GM12878 (cell line): ENCODE measurements around the gene LRRC7. TPM values are rescaled to one million over a fixed set of nuclear protein-coding genes. Genes with fewer than 3 reads are reported as not detected.

ENCODE experiments used
- ATAC-seq: fragments of 200-7000 bp; cut with Tn5 transposase; 3 replicates; pipeline ENCODE4 v1.9.1; 2020; ENCODE audit warnings: mild to moderate bottlenecking, moderate library complexity
- BruUV-seq: library from RNA; stranded (reverse); fragments of 400-500 nt; replicated peaks from 2 replicates; lab custom pipeline; 2021; lab: Mats Ljungman, UMichigan
- CTCF ChIA-PET: fragments of 300-600 bp; sonication (Branson Sonifier 250); formaldehyde crosslinking; extraction: SDS; loops from one replicate; lab custom pipeline; 2021; ENCODE audit warnings: inconsistent platforms; lab: Yijun Ruan, JAX
- POLR2A ChIA-PET: fragments of 350-600 bp; formaldehyde crosslinking; extraction: SDS; loops from one replicate; lab custom pipeline; 2021; ENCODE audit warnings: inconsistent platforms; lab: Charles Lee
- RAD21 ChIA-PET: fragments of 300-600 bp; sonication (Branson Sonifier 250); formaldehyde crosslinking; loops from one replicate; lab custom pipeline; 2023; ENCODE audit warnings: antibody characterized with exemption; ENCODE audit not compliant: unreplicated experiment; lab: Charles Lee
- SMC1A ChIA-PET: fragments of 300-600 bp; sonication (Branson Sonifier 250); formaldehyde crosslinking; loops from one replicate; lab custom pipeline; 2023; ENCODE audit not compliant: unreplicated experiment, uncharacterized antibody; lab: Charles Lee
- DNase-seq: peaks from one replicate; pipeline ENCODE4 v3.0.0-alpha.2; 2011; ENCODE audit warnings: low read depth, low spot score
- FAIRE-seq: peaks from 3 replicates; lab custom pipeline; 2011; peaks lifted over from hg19 to GRCh38; lab: Jason Lieb, UNC
- H2AFZ ChIP-seq: 2 replicates; pipeline ENCODE4 v1.6.0; 2011; ENCODE audit warnings: low read depth, low read length, control low read depth; ENCODE audit not compliant: control insufficient read depth
- H3K27ac ChIP-seq: 2 replicates; pipeline ENCODE4 v1.5.1; 2011; ENCODE audit warnings: control low read depth; ENCODE audit not compliant: control insufficient read depth, insufficient read depth
- H3K27me3 ChIP-seq, 2 experiments: replicated peaks in 1 of 2; 2 replicates each; pipeline versions ENCODE4 v1.6.0 to v1.6.1; 2011; ENCODE audit warnings: low read length in 1 of 2; ENCODE audit not compliant: control insufficient read depth in 2 of 2, insufficient read depth in 2 of 2
- H3K36me3 ChIP-seq, 2 experiments: 2 replicates each; pipeline ENCODE4 v1.5.1; 2011; ENCODE audit warnings: low read length in 1 of 2; ENCODE audit not compliant: control insufficient read depth in 2 of 2, insufficient read depth in 2 of 2
- H3K4me1 ChIP-seq: 2 replicates; pipeline ENCODE4 v1.6.1; 2011; ENCODE audit warnings: mild to moderate bottlenecking, low read length, moderate library complexity, mixed read lengths; ENCODE audit not compliant: control insufficient read depth, insufficient read depth
- H3K4me2 ChIP-seq: 2 replicates; pipeline ENCODE4 v1.6.0; 2011; ENCODE audit warnings: control low read depth; ENCODE audit not compliant: control insufficient read depth, insufficient read depth
- H3K4me3 ChIP-seq: fragments of 200-600 bp; sonication (generic); 2 replicates; pipeline ENCODE4 v1.5.1; 2016
- H3K79me2 ChIP-seq: 2 replicates; pipeline ENCODE4 v1.6.0; 2011; ENCODE audit warnings: low read length; ENCODE audit not compliant: control insufficient read depth, insufficient read depth
- H3K9ac ChIP-seq: 2 replicates; pipeline ENCODE4 v1.8.0; 2011; ENCODE audit warnings: low read length, control low read depth, mixed read lengths; ENCODE audit not compliant: control insufficient read depth, insufficient read depth
- H3K9me3 ChIP-seq: replicated peaks from 3 replicates; pipeline ENCODE4 v1.5.1; 2011; ENCODE audit warnings: mild to moderate bottlenecking, low read length; ENCODE audit not compliant: control insufficient read depth, insufficient read depth
- H4K20me1 ChIP-seq: 2 replicates; pipeline ENCODE4 v1.6.0; 2011; ENCODE audit not compliant: control insufficient read depth, insufficient read depth
- ATF3 ChIP-seq: IDR thresholded peaks from 2 replicates; pipeline ENCODE4 v1.6.1; 2011; ENCODE audit warnings: low read depth, mild to moderate bottlenecking, low read length, moderate library complexity, borderline replicate concordance; ENCODE audit errors: extremely low read depth
- CHD2 ChIP-seq: IDR thresholded peaks from 2 replicates; pipeline ENCODE4 v1.6.1; 2011; ENCODE audit warnings: low read depth, low read length, improper control_type of control experiment, borderline replicate concordance
- CHD4 ChIP-seq: fragments of 200-600 bp; sonication (generic); IDR thresholded peaks from 2 replicates; pipeline ENCODE4 v1.6.1; 2016; ENCODE audit warnings: mild to moderate bottlenecking
- CREM ChIP-seq: IDR thresholded peaks from 2 replicates; pipeline ENCODE4 v1.6.1; 2014; ENCODE audit warnings: antibody characterized with exemption, low read depth
- GABPA ChIP-seq: IDR thresholded peaks from 2 replicates; pipeline ENCODE4 v1.6.1; 2014; ENCODE audit warnings: antibody characterized with exemption, low read depth, mild to moderate bottlenecking, inconsistent platforms
- HDAC2 ChIP-seq: fragments of 200-600 bp; sonication (generic); IDR thresholded peaks from 2 replicates; pipeline ENCODE4 v1.6.1; 2017
- MEF2A ChIP-seq: IDR thresholded peaks from 2 replicates; pipeline ENCODE4 v1.6.1; 2011; ENCODE audit warnings: low read depth, mild to moderate bottlenecking, low read length, moderate library complexity; ENCODE audit not compliant: insufficient read depth
- MTA3 ChIP-seq: IDR thresholded peaks from 2 replicates; pipeline ENCODE4 v1.6.1; 2012; ENCODE audit warnings: low read length, inconsistent platforms, borderline replicate concordance
- NFYA ChIP-seq: IDR thresholded peaks from 2 replicates; pipeline ENCODE4 v1.6.1; 2011; ENCODE audit warnings: low read depth, mild to moderate bottlenecking, low read length, improper control_type of control experiment, borderline replicate concordance
- NR2C2 ChIP-seq: IDR thresholded peaks from 2 replicates; pipeline ENCODE4 v1.6.1; 2011; ENCODE audit warnings: borderline replicate concordance, low read depth; ENCODE audit not compliant: control insufficient read depth, insufficient read length
- NRF1 ChIP-seq: conservative IDR thresholded peaks from 2 replicates; pipeline ENCODE4 v1.6.1; 2011; ENCODE audit warnings: mild to moderate bottlenecking, low read depth, low read length, improper control_type of control experiment
- RAD21 ChIP-seq: IDR thresholded peaks from 2 replicates; pipeline ENCODE4 v1.6.1; 2011; ENCODE audit warnings: mild to moderate bottlenecking, low read depth, low read length, moderate library complexity; ENCODE audit not compliant: insufficient read depth
- SIX5 ChIP-seq: IDR thresholded peaks from 2 replicates; pipeline ENCODE4 v1.6.1; 2011; ENCODE audit warnings: mild to moderate bottlenecking, low read depth, low read length, moderate library complexity; ENCODE audit not compliant: severe bottlenecking
- SMAD1 ChIP-seq: fragments of 450-650 bp; IDR thresholded peaks from 2 replicates; pipeline ENCODE4 v1.6.1; 2018; ENCODE audit warnings: mild to moderate bottlenecking, low read depth; ENCODE audit not compliant: partially characterized antibody
- SMAD5 ChIP-seq: IDR thresholded peaks from 2 replicates; pipeline ENCODE4 v1.6.1; 2016; ENCODE audit warnings: antibody characterized with exemption, low read depth
- SMC3 ChIP-seq: IDR thresholded peaks from 2 replicates; pipeline ENCODE4 v1.6.1; 2011; ENCODE audit warnings: low read length, improper control_type of control experiment, borderline replicate concordance
- STAT1 ChIP-seq: fragments of 450-650 bp; conservative IDR thresholded peaks from 2 replicates; pipeline ENCODE4 v1.6.1; 2014; ENCODE audit warnings: antibody characterized with exemption, mild to moderate bottlenecking
- SUPT20H ChIP-seq: IDR thresholded peaks from 2 replicates; pipeline ENCODE4 v1.6.1; 2011; ENCODE audit warnings: low read depth, mild to moderate bottlenecking, low read length, moderate library complexity, borderline replicate concordance; ENCODE audit not compliant: control insufficient read depth
- YY1 ChIP-seq: IDR thresholded peaks from 2 replicates; pipeline ENCODE4 v1.6.1; 2011; ENCODE audit warnings: low read depth, mild to moderate bottlenecking, low read length
- ZNF24 ChIP-seq: fragments of 450-650 bp; IDR thresholded peaks from 2 replicates; pipeline ENCODE4 v1.6.1; 2017; ENCODE audit warnings: antibody characterized with exemption, mild to moderate bottlenecking
- WGBS: methylation state at CpG from one replicate; pipeline ENCODE4 v1.1.6; 2016; ENCODE audit warnings: low lambda C conversion rate; ENCODE audit not compliant: insufficient replicate concordance, insufficient coverage; ENCODE audit errors: missing lambda C conversion rate; 5-methylcytosine and 5-hydroxymethylcytosine counted together
- in situ Hi-C: fragments of 300-500 bp; cut with MboI; formaldehyde crosslinking; loops from 9 replicates; pipeline ENCODE4 v1.14.3; 2018; ENCODE audit warnings: mixed read lengths
- intact Hi-C: fragments of 100-400 bp; cut with micrococcal nuclease; formaldehyde crosslinking; loops from one replicate; pipeline ENCODE4 v1.14.2; 2022; ENCODE audit not compliant: unreplicated experiment
- polyA plus RNA-seq, 11 experiments: library from polyadenylated mRNA; depleted of rRNA in 4 of 11; unstranded in 6 of 11; stranded (reverse) in 5 of 11; fragments of >200 nt; fragmentation: Nextera tagmentation in 4 of 11; fragmentation: Illumina TruSeq in 1 of 11; extraction: Ambion mirVana in 4 of 11; extraction: Trizol in 1 of 11; gene quantifications; 1 replicate in 1 of 11; 2 replicates in 10 of 11; pipeline versions ENCODE4 v1.2.1 to v1.2.3, GENCODE V29; 2011 to 2016; ENCODE audit warnings: inconsistent platforms in 2 of 11, missing spikeins in 2 of 11, low read depth in 1 of 11
- total RNA-seq, 4 experiments: library from RNA; depleted of rRNA in 3 of 4; stranded (reverse); fragments of >200 nt in 3 of 4; fragmentation: Illumina TruSeq in 1 of 4; extraction: Trizol in 1 of 4; gene quantifications; 2 replicates each; pipeline versions ENCODE4 v1.2.1 to v1.2.3, GENCODE V29; 2013 to 2021
- TF ChIP-seq, protein P1 (sequence below): fragments of 450-650 bp; formaldehyde crosslinking; IDR thresholded peaks from 2 replicates; pipeline ENCODE4 v1.4.0; 2022; ENCODE audit warnings: mild to moderate bottlenecking, moderate library complexity

LRRC7 gene
- total and polyA plus RNA-seq, 10 of the 15 experiments (the other 5 are each of a cell fraction or from before 2014, with no cell fraction given) = 0.05 to 1.4 (median 0.24) TPM; not detected in 5

DNA sequence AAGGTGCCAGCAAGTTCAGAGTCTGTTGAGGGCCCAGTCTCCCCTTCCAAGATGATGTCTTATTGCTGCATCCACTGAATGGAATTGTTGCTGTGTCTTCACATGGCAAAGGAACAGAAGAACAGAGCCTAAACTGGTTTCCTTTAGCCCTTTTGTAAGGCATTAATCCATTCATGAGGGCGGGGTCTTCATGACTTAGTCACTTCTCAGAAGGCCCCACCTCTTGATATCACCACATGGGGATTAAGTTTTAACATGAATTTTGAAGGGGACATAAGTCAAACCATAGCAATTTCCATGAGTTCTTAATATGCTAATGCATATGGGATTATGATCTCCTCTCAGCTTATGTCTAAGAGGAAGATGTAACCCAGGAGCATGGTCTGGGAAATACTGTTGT lies 182.9 kb downstream of the LRRC7 start (continued):
- TF ChIP-seq MEF2A (no peak), MTA3 (no peak)

GRCh38 chr1:69752831-69753230 lies 185.1 kb downstream of the LRRC7 start:
- in situ Hi-C loops = no loop called here
- Histone ChIP-seq H3K4me2 (no peak overlapping the region), H3K27me3 (no peaks in the 10 kb centered on the region), H3K27ac (no peak overlapping the region), H3K79me2 (no peaks in the 10 kb centered on the region), H3K9me3 (no peaks in the 10 kb centered on the region), H3K4me3 (no peak overlapping the region), H3K9ac (no peak overlapping the region), H3K36me3 (no peaks in the 10 kb centered on the region), H4K20me1 (no peaks in the 10 kb centered on the region), H3K4me1 (no peaks in the 10 kb centered on the region), H2AFZ (no peak overlapping the region)
- ChIA-PET RAD21 (no interaction called here), POLR2A (no interaction called here), CTCF (no interaction called here), SMC1A (no interaction called here)
- DNase-seq (no peak), FAIRE-seq (no peak), ATAC-seq (no peak)
- intact Hi-C loops = no loop called here
- 5% methylated on average over 2 of the region's 2 CpGs for WGBS
- TF ChIP-seq ATF3 (no peak), SMAD1 (no peak), CHD4 (no peak), STAT1 (no peak), GABPA (no peak), NR2C2 (no peak), NFYA (no peak), RAD21 (no peak), SIX5 (no peak), SMC3 (no peak), CREM (no peak), CHD2 (no peak), SMAD5 (no peak), NRF1 (no peak), YY1 (no peak), SUPT20H (no peak), ZNF24 (no peak), HDAC2 (no peak)
- TF ChIP-seq, protein P1, sequence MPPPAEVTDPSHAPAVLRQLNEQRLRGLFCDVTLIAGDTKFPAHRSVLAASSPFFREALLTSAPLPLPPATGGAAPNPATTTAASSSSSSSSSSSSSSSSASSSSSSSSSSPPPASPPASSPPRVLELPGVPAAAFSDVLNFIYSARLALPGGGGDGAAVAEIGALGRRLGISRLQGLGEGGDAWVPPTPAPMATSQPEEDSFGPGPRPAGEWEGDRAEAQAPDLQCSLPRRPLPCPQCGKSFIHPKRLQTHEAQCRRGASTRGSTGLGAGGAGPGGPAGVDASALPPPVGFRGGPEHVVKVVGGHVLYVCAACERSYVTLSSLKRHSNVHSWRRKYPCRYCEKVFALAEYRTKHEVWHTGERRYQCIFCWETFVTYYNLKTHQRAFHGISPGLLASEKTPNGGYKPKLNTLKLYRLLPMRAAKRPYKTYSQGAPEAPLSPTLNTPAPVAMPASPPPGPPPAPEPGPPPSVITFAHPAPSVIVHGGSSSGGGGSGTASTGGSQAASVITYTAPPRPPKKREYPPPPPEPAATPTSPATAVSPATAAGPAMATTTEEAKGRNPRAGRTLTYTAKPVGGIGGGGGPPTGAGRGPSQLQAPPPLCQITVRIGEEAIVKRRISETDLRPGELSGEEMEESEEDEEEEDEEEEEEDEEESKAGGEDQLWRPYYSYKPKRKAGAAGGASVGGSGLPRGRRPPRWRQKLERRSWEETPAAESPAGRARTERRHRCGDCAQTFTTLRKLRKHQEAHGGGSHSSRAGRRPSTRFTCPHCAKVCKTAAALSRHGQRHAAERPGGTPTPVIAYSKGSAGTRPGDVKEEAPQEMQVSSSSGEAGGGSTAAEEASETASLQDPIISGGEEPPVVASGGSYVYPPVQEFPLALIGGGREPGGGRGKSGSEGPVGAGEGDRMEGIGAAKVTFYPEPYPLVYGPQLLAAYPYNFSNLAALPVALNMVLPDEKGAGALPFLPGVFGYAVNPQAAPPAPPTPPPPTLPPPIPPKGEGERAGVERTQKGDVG (CRISPR knock-in tag) = no peak
- no TSS peak for BruUV-seq
